HEK293T (cell line): ENCODE measurements around the gene NGRN.

Source experiments
- SP1 ChIP-seq: fragments of 450-650 bp; IDR thresholded peaks from 2 replicates; pipeline ENCODE4 v1.6.1; 2017
- TARDBP ChIP-seq: fragments of 450-650 bp; IDR thresholded peaks from 2 replicates; pipeline ENCODE4 v1.6.1; 2016
- ZNF384 ChIP-seq: fragments of 450-650 bp; IDR thresholded peaks from 2 replicates; pipeline ENCODE4 v1.6.1; 2016

DNA sequence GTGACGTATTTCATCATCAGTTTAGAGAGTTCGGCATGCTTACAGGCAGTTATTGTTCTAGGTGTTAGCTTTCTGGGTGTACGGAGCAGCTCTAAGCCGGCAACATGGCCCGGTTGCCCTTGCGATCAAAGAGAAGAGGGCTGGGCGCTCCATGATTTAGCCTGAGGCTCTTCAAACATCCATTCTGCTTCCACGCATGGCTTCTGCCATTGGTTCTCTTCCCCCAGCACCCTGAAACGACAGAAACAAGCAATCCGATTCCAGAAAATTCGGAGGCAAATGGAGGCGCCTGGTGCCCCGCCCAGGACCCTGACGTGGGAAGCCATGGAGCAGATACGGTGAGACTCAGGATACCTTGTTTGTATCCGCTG is 574 bp downstream of the NGRN start:
- TF ChIP-seq SP1 (no peak), ZNF384 (no peak), TARDBP (no peak)
